Activated T-cell treated with anti-CD3 and anti-CD28 coated beads for 48 hours (primary cell): ENCODE data around the gene ZKSCAN5.
A peak's percentile ranks its signal among the peaks of the same experiment; 100 is the strongest.

Experiments used
- DNase-seq: peaks from one replicate; pipeline ENCODE4 v3.0.0-alpha.2; 2020; ENCODE audit warnings: low read depth

ZKSCAN5 gene

GRCh38 chr7:99504603-99505323 is at the start of gene ZKSCAN5:
Gene ZKSCAN5 (plus strand): TSS chr7:99504662. CDS start chr7:99506045, 1,383 bp downstream.
- peak; percentile 93 for DNase-seq

- DNase-seq = no peak
Measured at GRCh38 chr7:99455874-99456273, 48.6 kb upstream of the ZKSCAN5 start.

- no peak for DNase-seq
Measured at GRCh38 chr7:99456288-99456687, 48.2 kb upstream of the ZKSCAN5 start.

GRCh38 chr7:99457050-99457649 is 47.3 kb upstream of the ZKSCAN5 start:
- no peak for DNase-seq

- no peak for DNase-seq
Measured at GRCh38 chr7:99457650-99458493, 46.6 kb upstream of the ZKSCAN5 start.

GRCh38 chr7:99459087-99459486 is 45.4 kb upstream of the ZKSCAN5 start:
- DNase-seq = no peak

GRCh38 chr7:99460651-99461050 is 43.8 kb upstream of the ZKSCAN5 start:
- DNase-seq = no peak

GRCh38 chr7:99461221-99461620 is 43.2 kb upstream of the ZKSCAN5 start:
- no peak for DNase-seq

- no peak for DNase-seq
Measured at GRCh38 chr7:99465421-99465768, 39.1 kb upstream of the ZKSCAN5 start.

GRCh38 chr7:99468336-99468918 is 36.0 kb upstream of the ZKSCAN5 start:
- DNase-seq = no peak

- DNase-seq = no peak
Measured at GRCh38 chr7:99469381-99470065, 34.9 kb upstream of the ZKSCAN5 start.

GRCh38 chr7:99472561-99473314 is 31.7 kb upstream of the ZKSCAN5 start, which contains the start of gene ZNF789:
Gene ZNF789 (plus strand): TSS chr7:99472890. CDS start chr7:99476457, 3,567 bp downstream.
- DNase-seq = peak; percentile 97

- no peak for DNase-seq
Measured at GRCh38 chr7:99473315-99473596, 31.2 kb upstream of the ZKSCAN5 start.

GRCh38 chr7:99476107-99476506 is 28.4 kb upstream of the ZKSCAN5 start:
- DNase-seq = no peak

GRCh38 chr7:99478464-99479440 is 25.7 kb upstream of the ZKSCAN5 start:
- DNase-seq = no peak

- DNase-seq = no peak
Measured at GRCh38 chr7:99485094-99485493, 19.4 kb upstream of the ZKSCAN5 start.

- no peak for DNase-seq
Measured at GRCh38 chr7:99489235-99489634, 15.2 kb upstream of the ZKSCAN5 start.

GRCh38 chr7:99490878-99491277 is 13.6 kb upstream of the ZKSCAN5 start:
- DNase-seq = no peak

GRCh38 chr7:99493823-99494222 is 10.6 kb upstream of the ZKSCAN5 start:
- no peak for DNase-seq
